Measurements from ENCODE around the gene KDM6B.

Gene KDM6B

GRCh38 chr17:7864995-7865650, 31.1 kb downstream of the KDM6B start:
- no peak overlapping the region for H3K27ac Mint-ChIP-seq

GRCh38 chr17:7867881-7868329, 33.9 kb downstream of the KDM6B start:
- no peaks in the 10 kb centered on the region for H3K9me3 Mint-ChIP-seq
- DNase-seq (ENCODE audit: low spot score in 2 of 2) (no peak), ATAC-seq (peak; percentile 72)
- H3K36me3 Mint-ChIP-seq: peaks cover 30% of the 10 kb centered on the region
- peaks cover 24% of the 10 kb centered on the region for H3K4me1 Mint-ChIP-seq
- peak overlapping the region; percentile 45 for H3K4me3 Mint-ChIP-seq
- peak overlapping the region; percentile 81 for H3K27ac Mint-ChIP-seq

More at GRCh38 chr17:7864995-7865650, 31.1 kb downstream of the KDM6B start:
- peak; percentile 37 for ATAC-seq
- peaks cover 49% of the 10 kb centered on the region for H3K36me3 Mint-ChIP-seq
- no peak for DNase-seq (ENCODE audit: low spot score in 2 of 2)
- H3K4me1 Mint-ChIP-seq: peaks cover 24% of the 10 kb centered on the region
- no peak overlapping the region for H3K4me3 Mint-ChIP-seq
- no peaks in the 10 kb centered on the region for H3K9me3 Mint-ChIP-seq

GRCh38 chr17:7873051-7873450, 39.0 kb downstream of the KDM6B start:
- H3K4me3 Mint-ChIP-seq: no peak overlapping the region
- H3K27ac Mint-ChIP-seq: peak overlapping the region; percentile 60
- DNase-seq (ENCODE audit: low spot score in 2 of 2) (no peak), ATAC-seq (no peak)
- H3K36me3 Mint-ChIP-seq: peaks cover 49% of the 10 kb centered on the region
- H3K4me1 Mint-ChIP-seq: peaks cover 23% of the 10 kb centered on the region
- no peaks in the 10 kb centered on the region for H3K9me3 Mint-ChIP-seq

- Mint-ChIP-seq H3K4me1 (peaks cover 14% of the 10 kb centered on the region), H3K27ac (peak overlapping the region; percentile 2), H3K36me3 (peaks cover 52% of the 10 kb centered on the region), H3K4me3 (no peak overlapping the region), H3K9me3 (no peaks in the 10 kb centered on the region)
- DNase-seq (ENCODE audit: low spot score in 2 of 2) (no peak), ATAC-seq (no peak)
These were observed 41.9 kb downstream of the KDM6B start for GRCh38 chr17:7875804-7876370.

GRCh38 chr17:7878234-7878633, 44.2 kb downstream of the KDM6B start:
- Mint-ChIP-seq H3K36me3 (peaks cover 47% of the 10 kb centered on the region), H3K9me3 (no peaks in the 10 kb centered on the region), H3K4me3 (no peak overlapping the region), H3K4me1 (peaks cover 14% of the 10 kb centered on the region), H3K27ac (no peak overlapping the region)
- DNase-seq (ENCODE audit: low spot score in 2 of 2): no peak
- ATAC-seq: no peak

GRCh38 chr17:7880076-7880868, 46.3 kb downstream of the KDM6B start:
- H3K9me3 Mint-ChIP-seq: no peaks in the 10 kb centered on the region
- ATAC-seq: no peak

GRCh38 chr17:7881276-7882054, 47.4 kb downstream of the KDM6B start:
- peaks cover 15% of the 10 kb centered on the region for H3K36me3 Mint-ChIP-seq
- no peaks in the 10 kb centered on the region for H3K9me3 Mint-ChIP-seq
- DNase-seq (ENCODE audit: low spot score in 2 of 2): no peak
- H3K4me1 Mint-ChIP-seq: peaks cover 1% of the 10 kb centered on the region
- ATAC-seq: no peak
- no peak overlapping the region for H3K27ac Mint-ChIP-seq
- no peak overlapping the region for H3K4me3 Mint-ChIP-seq

More at GRCh38 chr17:7880076-7880868, 46.3 kb downstream of the KDM6B start:
- peaks cover 6% of the 10 kb centered on the region for H3K4me1 Mint-ChIP-seq
- DNase-seq (ENCODE audit: low spot score in 2 of 2): no peak
- no peak overlapping the region for H3K4me3 Mint-ChIP-seq
- H3K27ac Mint-ChIP-seq: no peak overlapping the region
- H3K36me3 Mint-ChIP-seq: peaks cover 27% of the 10 kb centered on the region

- DNase-seq (ENCODE audit: low spot score in 2 of 2): no peak
- H3K27ac Mint-ChIP-seq: no peak overlapping the region
- H3K9me3 Mint-ChIP-seq: no peaks in the 10 kb centered on the region
- H3K36me3 Mint-ChIP-seq: peaks cover 12% of the 10 kb centered on the region
- ATAC-seq: no peak
- no peak overlapping the region for H3K4me3 Mint-ChIP-seq
- H3K4me1 Mint-ChIP-seq: no peaks in the 10 kb centered on the region
These were observed 48.1 kb downstream of the KDM6B start for GRCh38 chr17:7882068-7882467.

- Mint-ChIP-seq H3K4me1 (no peaks in the 10 kb centered on the region), H3K4me3 (no peak overlapping the region), H3K36me3 (peaks cover 7% of the 10 kb centered on the region), H3K27ac (no peak overlapping the region), H3K9me3 (no peaks in the 10 kb centered on the region)
- DNase-seq (ENCODE audit: low spot score in 2 of 2) (no peak), ATAC-seq (no peak)
These were observed 48.6 kb downstream of the KDM6B start for GRCh38 chr17:7882629-7883028.

All from stimulated activated effector memory CD8-positive, alpha-beta T cell treated with anti-CD3 and anti-CD28 coated beads, Interleukin-12 subunit alpha, Interleukin-12 subunit beta, amount 100 ng/mL, for 72 hours (primary cell).